Ovary (tissue), 9 donors: ENCODE results near the gene SDK1. TPM values are rescaled to one million over a fixed set of nuclear protein-coding genes. Genes with fewer than 3 reads are reported as not detected.

Source experiments
- DNase-seq, 5 donors: peaks; one replicate each; pipeline ENCODE4 v3.0.0-alpha.2; 2019 to 2020
- H3K27ac ChIP-seq, 2 donors: fragments of 200-600 bp; one replicate each; pipeline versions ENCODE4 v1.5.1 to v1.8.0; 2019 to 2022
- H3K27me3 ChIP-seq: fragments of 200-600 bp; one replicate; pipeline ENCODE4 v1.8.0; 2022
- H3K36me3 ChIP-seq: fragments of 200-600 bp; sonication (generic); one replicate; pipeline ENCODE4 v1.5.1; 2019
- H3K4me1 ChIP-seq: one replicate; pipeline ENCODE4 v1.8.1; 2013; ENCODE audit warnings: mild to moderate bottlenecking, moderate library complexity; ENCODE audit not compliant: insufficient read depth
- H3K4me3 ChIP-seq: fragments of 200-600 bp; sonication (generic); one replicate; pipeline ENCODE4 v1.5.1; 2017
- H3K9me3 ChIP-seq, 2 donors: fragments of 200-600 bp in 1 of 2; sonication (generic) in 1 of 2; one replicate each; pipeline versions ENCODE4 v1.5.1 to v1.8.1; 2013 to 2019; ENCODE audit warnings: mild to moderate bottlenecking in 1 of 2, moderate library complexity in 1 of 2
- EP300 ChIP-seq: sonication (generic); formaldehyde crosslinking; IDR thresholded peaks from one replicate; pipeline ENCODE4 v1.6.1; 2017; ENCODE audit warnings: antibody characterized with exemption
- POLR2A ChIP-seq: fragments of 450-650 bp; IDR thresholded peaks from one replicate; pipeline ENCODE4 v1.6.1; 2017; ENCODE audit warnings: antibody characterized with exemption, mild to moderate bottlenecking, moderate library complexity
- WGBS, 3 donors: extraction: QIAGEN DNeasy Blood & Tissue Kit in 1 of 3; methylation state at CpG; one replicate each; pipeline versions ENCODE4 v1.1.5 to v1.1.7; 2013 to 2017; 5-methylcytosine and 5-hydroxymethylcytosine counted together
- intact Hi-C, 4 donors: fragments of 100-400 bp; cut with DNase I; formaldehyde crosslinking; loops; one replicate each; pipeline versions ENCODE4 v1.11.0 to v1.15.1; 2022 to 2023
- polyA plus RNA-seq, 2 donors: library from polyadenylated mRNA; stranded (reverse); fragments of 200-250 nt in 1 of 2; fragments of 350-450 nt in 1 of 2; fragmentation: Illumina TruSeq in 1 of 2; extraction: RNeasy Lipid Tissue Mini Kit (QIAGEN cat#74804) in 1 of 2; gene quantifications; one replicate each; pipeline ENCODE4 v1.2.3, GENCODE V29; 2013 to 2014
- total RNA-seq, 7 donors: library from RNA; depleted of rRNA in 2 of 7; stranded (reverse); fragments of >200 nt in 2 of 7; fragmentation: NEBNext Ultra II Directional in 3 of 7; extraction: Animal tissue kit (Norgen Biotek cat#: 25700) in 3 of 7; gene quantifications; one replicate each; pipeline versions ENCODE4 v1.1.0 to v1.2.4, GENCODE V29; 2016 to 2023
- TF ChIP-seq, protein P1 (sequence below), 3 donors: fragments of 450-650 bp in 2 of 3; fragments of 200-600 bp in 1 of 3; IDR thresholded peaks; one replicate each; pipeline versions ENCODE4 v1.5.1 to v1.8.0; 2016 to 2022; ENCODE audit warnings: antibody characterized with exemption in 3 of 3, mild to moderate bottlenecking in 1 of 3
- donor health status: DM: no; HTN: no; CAD: no; lungs with moderate emphysema.
- donor health status: DM: no; HTN: no; CAD: no.
- donor health status: Bipolar disorder and iron deficiency.
- donor health status: DM: yes; HTN: yes; CAD: no.
- donor health status: DM: no; HTN: no; CAD: no.
- donor health status: DM: yes; HTN: yes; CAD: no.

SDK1 gene
- total and polyA plus RNA-seq, 9 donors = 1.2 to 13.3 (median 4.4) TPM

DNA sequence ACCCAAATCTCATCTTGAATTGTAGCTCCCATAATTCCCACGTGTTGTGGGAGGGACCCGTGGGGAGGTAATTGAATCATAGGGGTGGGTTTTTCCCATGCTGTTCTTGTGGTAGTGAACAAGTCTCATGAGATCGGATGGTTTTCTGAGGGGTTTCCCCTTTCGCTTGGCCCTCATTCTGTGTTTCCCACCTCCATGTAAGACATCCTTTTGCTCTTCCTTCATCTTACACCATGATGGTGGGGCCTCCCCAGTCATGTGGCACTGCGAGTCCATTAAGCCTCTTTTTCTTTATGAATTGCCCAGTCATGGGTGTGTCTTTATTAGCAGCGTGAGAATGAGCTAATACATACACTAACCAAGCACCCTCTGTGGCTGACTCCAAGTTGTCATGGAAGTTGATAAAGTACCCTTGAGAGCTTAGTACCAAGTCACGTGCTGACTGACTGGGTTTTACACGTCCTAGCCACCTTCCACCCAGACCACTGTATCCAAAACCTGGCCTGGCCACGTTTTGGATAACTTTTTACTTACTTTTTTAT is 614.4 kb downstream of the SDK1 start:
- TF ChIP-seq EP300 (no peak), POLR2A (no peak)
- TF ChIP-seq, protein P1, sequence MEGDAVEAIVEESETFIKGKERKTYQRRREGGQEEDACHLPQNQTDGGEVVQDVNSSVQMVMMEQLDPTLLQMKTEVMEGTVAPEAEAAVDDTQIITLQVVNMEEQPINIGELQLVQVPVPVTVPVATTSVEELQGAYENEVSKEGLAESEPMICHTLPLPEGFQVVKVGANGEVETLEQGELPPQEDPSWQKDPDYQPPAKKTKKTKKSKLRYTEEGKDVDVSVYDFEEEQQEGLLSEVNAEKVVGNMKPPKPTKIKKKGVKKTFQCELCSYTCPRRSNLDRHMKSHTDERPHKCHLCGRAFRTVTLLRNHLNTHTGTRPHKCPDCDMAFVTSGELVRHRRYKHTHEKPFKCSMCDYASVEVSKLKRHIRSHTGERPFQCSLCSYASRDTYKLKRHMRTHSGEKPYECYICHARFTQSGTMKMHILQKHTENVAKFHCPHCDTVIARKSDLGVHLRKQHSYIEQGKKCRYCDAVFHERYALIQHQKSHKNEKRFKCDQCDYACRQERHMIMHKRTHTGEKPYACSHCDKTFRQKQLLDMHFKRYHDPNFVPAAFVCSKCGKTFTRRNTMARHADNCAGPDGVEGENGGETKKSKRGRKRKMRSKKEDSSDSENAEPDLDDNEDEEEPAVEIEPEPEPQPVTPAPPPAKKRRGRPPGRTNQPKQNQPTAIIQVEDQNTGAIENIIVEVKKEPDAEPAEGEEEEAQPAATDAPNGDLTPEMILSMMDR (IDR thresholded peaks at IDR 0.05) = no peak
- intact Hi-C loops = no loop called here
- Histone ChIP-seq H3K27me3 (no peaks in the 10 kb centered on the region), H3K9me3 (no peaks in the 10 kb centered on the region), H3K27ac (no peak overlapping the region), H3K36me3 (no peaks in the 10 kb centered on the region), H3K4me1 (no peaks in the 10 kb centered on the region), H3K4me3 (no peak overlapping the region)
- WGBS, 3 donors = 84 to 92% (median 91%) methylated on average over 9 of the region's 9 CpGs
- DNase-seq = no peak

GRCh38 chr7:3916146-3916545 is 615.1 kb downstream of the SDK1 start:
- no peak for TF ChIP-seq EP300
- TF ChIP-seq, protein P1 (IDR thresholded peaks at IDR 0.05) = no peak
- no peak for TF ChIP-seq POLR2A
- intact Hi-C loops = no loop called here
- no peak for DNase-seq
- no peaks in the 10 kb centered on the region for H3K27me3 ChIP-seq
- no peak overlapping the region for H3K4me3 ChIP-seq
- no peak overlapping the region for H3K27ac ChIP-seq
- no peaks in the 10 kb centered on the region for H3K36me3 ChIP-seq
- no peaks in the 10 kb centered on the region for H3K9me3 ChIP-seq
- no peaks in the 10 kb centered on the region for H3K4me1 ChIP-seq
- WGBS, 3 donors = 21 to 39% (median 37%) methylated on average over 1 of the region's 1 CpG

DNA sequence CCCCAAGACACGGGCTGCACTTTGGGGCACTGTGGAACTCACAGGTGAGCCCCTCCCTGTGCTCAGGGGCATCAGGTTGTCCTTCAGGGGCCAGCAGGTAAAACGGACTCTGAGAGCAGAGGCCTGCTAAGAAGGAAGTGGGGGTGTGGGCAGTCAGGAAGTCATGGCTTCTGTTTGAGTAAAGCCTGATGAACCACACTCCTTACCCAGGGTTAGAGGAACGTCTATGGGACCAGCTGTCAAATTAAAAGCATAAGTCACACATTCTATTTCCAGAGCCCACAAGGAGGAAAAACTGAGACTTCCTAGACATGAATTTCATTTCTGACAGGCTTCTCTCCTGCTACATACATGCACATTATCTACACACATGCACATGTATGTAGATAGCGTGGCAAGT is 616.4 kb downstream of the SDK1 start:
- H3K4me1 ChIP-seq = no peaks in the 10 kb centered on the region
- no peak for DNase-seq
- no peak overlapping the region for H3K4me3 ChIP-seq
- H3K9me3 ChIP-seq = no peaks in the 10 kb centered on the region
- no peaks in the 10 kb centered on the region for H3K27me3 ChIP-seq
- H3K36me3 ChIP-seq = no peaks in the 10 kb centered on the region
- intact Hi-C loops = no loop called here
- 58 to 71% (median 69%) methylated on average over 4 of the region's 4 CpGs for WGBS, 3 donors
- TF ChIP-seq POLR2A (no peak), EP300 (no peak)
- TF ChIP-seq, protein P1 (IDR thresholded peaks at IDR 0.05) = no peak
- H3K27ac ChIP-seq = no peak overlapping the region

DNA sequence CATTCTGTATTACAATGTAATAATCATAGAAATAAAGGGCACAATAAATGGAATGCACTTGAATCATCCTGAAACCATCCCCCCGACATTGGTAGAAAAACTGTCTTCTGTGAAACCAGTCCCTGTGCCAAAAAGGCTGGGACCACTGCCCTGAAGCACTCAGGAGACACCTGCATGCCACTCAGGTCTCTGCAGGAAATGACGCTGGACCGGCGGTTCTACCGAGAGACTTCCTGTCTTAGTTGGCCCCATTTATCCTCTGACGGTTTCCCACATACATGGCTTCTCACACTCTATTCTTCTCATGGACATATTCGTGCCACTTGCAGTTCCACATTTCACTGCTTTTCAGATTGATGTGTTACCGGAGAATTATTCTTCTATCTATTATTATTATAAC is 617.5 kb downstream of the SDK1 start:
- TF ChIP-seq, protein P1 (IDR thresholded peaks at IDR 0.05) = no peak
- TF ChIP-seq POLR2A (no peak), EP300 (no peak)
- no peak for DNase-seq
- intact Hi-C loops = no loop called here

More for the DNA sequence above, 617.5 kb downstream of the SDK1 start:
- H3K9me3 ChIP-seq = no peaks in the 10 kb centered on the region
- H3K36me3 ChIP-seq = no peaks in the 10 kb centered on the region
- H3K27ac ChIP-seq = no peak overlapping the region
- 92 to 96% (median 92%) methylated on average over 8 of the region's 8 CpGs for WGBS, 3 donors
- no peaks in the 10 kb centered on the region for H3K27me3 ChIP-seq
- H3K4me3 ChIP-seq = no peak overlapping the region
- no peaks in the 10 kb centered on the region for H3K4me1 ChIP-seq
